ENCODE measurements around the gene ADH1C.
"Not testable (repeated sequence)": the region's sequence is repeated elsewhere in the genome, so short reads cannot be mapped to it uniquely, and the experiment has no call there.

Gene ADH1C

GRCh38 chr4:99330648-99331047 is 21.9 kb downstream of the ADH1C start:
- H3K4me3 Mint-ChIP-seq, result no peak overlapping the region
- no peak for ATAC-seq
- no peaks in the 10 kb centered on the region for H3K4me1 Mint-ChIP-seq
- no peaks in the 10 kb centered on the region for H3K27me3 Mint-ChIP-seq
- no peak overlapping the region for H3K27ac Mint-ChIP-seq
- H3K9me3 Mint-ChIP-seq, result peaks cover 3% of the 10 kb centered on the region
- H3K36me3 Mint-ChIP-seq, result no peaks in the 10 kb centered on the region

GRCh38 chr4:99329876-99330275 is 22.7 kb downstream of the ADH1C start:
- Mint-ChIP-seq H3K27me3 (no peaks in the 10 kb centered on the region), H3K36me3 (no peaks in the 10 kb centered on the region), H3K4me3 (no peak overlapping the region), H3K4me1 (no peaks in the 10 kb centered on the region), H3K27ac (no peak overlapping the region), H3K9me3 (peaks cover 3% of the 10 kb centered on the region)
- no peak for ATAC-seq

GRCh38 chr4:99324979-99325378 is 27.6 kb downstream of the ADH1C start:
- Mint-ChIP-seq H3K27ac (no peak overlapping the region), H3K27me3 (peaks cover 9% of the 10 kb centered on the region), H3K4me1 (no peaks in the 10 kb centered on the region), H3K4me3 (no peak overlapping the region), H3K9me3 (no peaks in the 10 kb centered on the region), H3K36me3 (no peaks in the 10 kb centered on the region)
- ATAC-seq, result no peak

GRCh38 chr4:99324361-99324760 is 28.2 kb downstream of the ADH1C start:
- Mint-ChIP-seq H3K36me3 (no peaks in the 10 kb centered on the region), H3K27me3 (peaks cover 9% of the 10 kb centered on the region)

GRCh38 chr4:99323756-99324155 is 28.8 kb downstream of the ADH1C start:
- Mint-ChIP-seq H3K4me3 (no peak overlapping the region), H3K4me1 (no peaks in the 10 kb centered on the region), H3K36me3 (no peaks in the 10 kb centered on the region), H3K27me3 (peaks cover 9% of the 10 kb centered on the region), H3K27ac (no peak overlapping the region), H3K9me3 (no peaks in the 10 kb centered on the region)
- ATAC-seq, result no peak

More at GRCh38 chr4:99324361-99324760, 28.2 kb downstream of the ADH1C start:
- no peak for ATAC-seq
- H3K4me1 Mint-ChIP-seq, result no peaks in the 10 kb centered on the region
- no peak overlapping the region for H3K4me3 Mint-ChIP-seq
- no peak overlapping the region for H3K27ac Mint-ChIP-seq
- H3K9me3 Mint-ChIP-seq, result no peaks in the 10 kb centered on the region

- ATAC-seq, result no peak
- no peak within 1 kb of the TSS for H3K4me3 Mint-ChIP-seq
- H3K9me3 Mint-ChIP-seq, result no peaks in the 10 kb centered on the region
- peaks cover 9% of the 10 kb centered on the region for H3K27me3 Mint-ChIP-seq
- no peaks in the 10 kb centered on the region for H3K4me1 Mint-ChIP-seq
- no peaks in the 10 kb centered on the region for H3K36me3 Mint-ChIP-seq
- no peak within 1 kb of the TSS for H3K27ac Mint-ChIP-seq
These were observed 31.0 kb downstream of the ADH1C start, which contains the start of gene ADH1B for GRCh38 chr4:99321241-99322191. TSS of gene ADH1B (minus strand) at chr4:99321401. CDS start at chr4:99321331, 70 bp downstream.

- not testable (repeated sequence) for H3K4me1 Mint-ChIP-seq, H3K36me3 Mint-ChIP-seq, ATAC-seq, H3K27ac Mint-ChIP-seq, H3K9me3 Mint-ChIP-seq, H3K27me3 Mint-ChIP-seq, H3K4me3 Mint-ChIP-seq
These were observed 34.7 kb downstream of the ADH1C start for GRCh38 chr4:99317811-99318210.

- Mint-ChIP-seq H3K4me3 (no peak overlapping the region), H3K4me1 (no peaks in the 10 kb centered on the region), H3K27ac (no peak overlapping the region), H3K9me3 (no peaks in the 10 kb centered on the region), H3K36me3 (no peaks in the 10 kb centered on the region), H3K27me3 (no peaks in the 10 kb centered on the region)
- ATAC-seq, result no peak
These were observed 35.2 kb downstream of the ADH1C start for GRCh38 chr4:99317354-99317753.

GRCh38 chr4:99315839-99316238 is 36.7 kb downstream of the ADH1C start:
- Mint-ChIP-seq H3K36me3 (no peaks in the 10 kb centered on the region), H3K4me1 (no peaks in the 10 kb centered on the region), H3K9me3 (no peaks in the 10 kb centered on the region), H3K27ac (no peak overlapping the region), H3K27me3 (no peaks in the 10 kb centered on the region), H3K4me3 (no peak overlapping the region)
- no peak for ATAC-seq

GRCh38 chr4:99314211-99314610 is 38.3 kb downstream of the ADH1C start:
- Mint-ChIP-seq H3K27ac (no peak overlapping the region), H3K36me3 (no peaks in the 10 kb centered on the region)

GRCh38 chr4:99310389-99310788 is 42.2 kb downstream of the ADH1C start:
- ATAC-seq, result no peak
- no peaks in the 10 kb centered on the region for H3K9me3 Mint-ChIP-seq
- no peak overlapping the region for H3K4me3 Mint-ChIP-seq
- H3K36me3 Mint-ChIP-seq, result no peaks in the 10 kb centered on the region
- H3K27ac Mint-ChIP-seq, result no peak overlapping the region
- no peaks in the 10 kb centered on the region for H3K27me3 Mint-ChIP-seq
- H3K4me1 Mint-ChIP-seq, result no peaks in the 10 kb centered on the region

More at GRCh38 chr4:99314211-99314610, 38.3 kb downstream of the ADH1C start:
- Mint-ChIP-seq H3K4me3 (no peak overlapping the region), H3K9me3 (no peaks in the 10 kb centered on the region), H3K27me3 (no peaks in the 10 kb centered on the region), H3K4me1 (no peaks in the 10 kb centered on the region)
- ATAC-seq, result no peak

- H3K9me3 Mint-ChIP-seq, result peaks cover 3% of the 10 kb centered on the region
- no peaks in the 10 kb centered on the region for H3K36me3 Mint-ChIP-seq
- no peaks in the 10 kb centered on the region for H3K27me3 Mint-ChIP-seq
- no peak overlapping the region for H3K4me3 Mint-ChIP-seq
- H3K4me1 Mint-ChIP-seq, result no peaks in the 10 kb centered on the region
- H3K27ac Mint-ChIP-seq, result no peak overlapping the region
- no peak for ATAC-seq
These were observed 46.7 kb downstream of the ADH1C start for GRCh38 chr4:99305638-99306400.

GRCh38 chr4:99301376-99302164 is 51.0 kb downstream of the ADH1C start:
- ATAC-seq, result no peak
- Mint-ChIP-seq H3K4me3 (no peak overlapping the region), H3K9me3 (peaks cover 12% of the 10 kb centered on the region), H3K36me3 (no peaks in the 10 kb centered on the region), H3K4me1 (no peaks in the 10 kb centered on the region), H3K27me3 (no peaks in the 10 kb centered on the region), H3K27ac (no peak overlapping the region)

GRCh38 chr4:99300934-99301333 is 51.6 kb downstream of the ADH1C start:
- Mint-ChIP-seq H3K27me3 (no peaks in the 10 kb centered on the region), H3K36me3 (no peaks in the 10 kb centered on the region), H3K27ac (no peak overlapping the region), H3K4me3 (no peak overlapping the region), H3K9me3 (peaks cover 16% of the 10 kb centered on the region), H3K4me1 (no peaks in the 10 kb centered on the region)
- ATAC-seq, result no peak

GRCh38 chr4:99293357-99293756 is 59.2 kb downstream of the ADH1C start:
- Mint-ChIP-seq H3K9me3 (peaks cover 16% of the 10 kb centered on the region), H3K4me3 (no peak overlapping the region)

More at GRCh38 chr4:99293357-99293756, 59.2 kb downstream of the ADH1C start:
- Mint-ChIP-seq H3K27me3 (no peaks in the 10 kb centered on the region), H3K4me1 (no peaks in the 10 kb centered on the region), H3K36me3 (no peaks in the 10 kb centered on the region), H3K27ac (no peak overlapping the region)
- no peak for ATAC-seq
